ENCODE measurements around the gene TAOK3.

The TAOK3 gene

DNA sequence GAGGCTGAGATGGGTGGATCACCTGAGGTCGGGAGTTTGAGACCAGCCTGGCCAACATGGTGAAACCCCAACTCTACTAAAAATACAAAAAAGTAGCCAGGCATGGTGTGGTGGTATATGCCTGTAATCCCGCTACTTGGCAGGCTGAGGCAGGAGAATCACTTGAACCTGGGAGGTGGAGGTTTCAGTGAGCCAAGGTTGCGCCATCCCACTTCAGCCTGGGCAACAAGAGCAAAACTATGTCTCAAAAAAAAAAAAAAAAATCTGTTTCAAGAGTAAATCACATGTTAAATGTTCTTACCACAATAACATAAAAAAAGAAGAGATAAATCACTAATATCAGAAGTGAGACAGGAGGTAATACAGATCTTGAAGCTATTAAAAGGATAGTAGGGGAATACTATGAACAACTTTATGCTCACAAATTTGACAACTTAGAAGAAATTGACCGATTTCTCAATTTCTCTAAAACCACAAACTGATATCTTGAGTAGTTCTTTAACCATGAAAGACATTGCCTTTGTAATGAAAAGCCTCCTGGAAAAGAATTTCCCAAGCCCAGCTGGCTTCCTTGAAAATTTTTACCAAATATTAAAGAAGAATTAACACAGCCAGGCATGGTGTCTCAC, 37.7 kb downstream of the TAOK3 start:
- no peak for DNase-seq

DNA sequence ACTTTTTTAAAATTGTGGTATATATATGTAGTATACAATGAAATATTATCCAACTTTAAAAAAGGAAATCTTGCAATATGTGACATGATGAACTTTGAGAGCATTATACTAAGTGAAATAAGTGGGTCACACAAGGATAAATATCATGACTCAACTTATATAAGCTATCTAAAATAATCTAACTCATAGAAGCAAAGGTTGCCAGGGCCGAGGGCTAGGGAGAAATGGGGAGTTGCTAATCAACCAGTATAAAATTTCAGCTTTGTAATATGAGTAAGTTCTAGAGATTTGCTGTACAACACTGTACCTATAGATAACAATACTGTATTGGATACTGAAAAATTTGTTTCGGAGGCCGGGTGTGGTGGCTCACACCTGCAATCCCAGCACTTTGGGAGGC, 38.5 kb downstream of the TAOK3 start:
- DNase-seq, result no peak

DNA sequence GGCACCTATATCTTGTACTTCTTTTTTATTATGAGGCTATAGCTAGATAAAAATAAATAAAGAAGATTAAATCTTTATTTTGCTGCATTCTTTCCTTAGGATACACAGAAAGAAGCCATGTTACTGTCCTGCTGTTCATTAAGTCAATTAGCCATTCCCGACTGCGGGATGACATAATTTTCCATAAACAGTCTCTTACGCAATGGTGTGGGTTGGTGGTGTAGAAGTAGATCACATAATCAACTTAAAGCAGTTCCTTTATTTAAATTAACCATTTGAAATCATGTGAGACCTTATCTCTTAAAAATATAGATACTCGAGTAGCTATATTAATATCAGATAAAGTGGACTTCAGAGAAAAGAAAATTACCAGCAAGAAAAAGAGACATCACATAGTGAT, 40.2 kb downstream of the TAOK3 start:
- no peak for DNase-seq

DNA sequence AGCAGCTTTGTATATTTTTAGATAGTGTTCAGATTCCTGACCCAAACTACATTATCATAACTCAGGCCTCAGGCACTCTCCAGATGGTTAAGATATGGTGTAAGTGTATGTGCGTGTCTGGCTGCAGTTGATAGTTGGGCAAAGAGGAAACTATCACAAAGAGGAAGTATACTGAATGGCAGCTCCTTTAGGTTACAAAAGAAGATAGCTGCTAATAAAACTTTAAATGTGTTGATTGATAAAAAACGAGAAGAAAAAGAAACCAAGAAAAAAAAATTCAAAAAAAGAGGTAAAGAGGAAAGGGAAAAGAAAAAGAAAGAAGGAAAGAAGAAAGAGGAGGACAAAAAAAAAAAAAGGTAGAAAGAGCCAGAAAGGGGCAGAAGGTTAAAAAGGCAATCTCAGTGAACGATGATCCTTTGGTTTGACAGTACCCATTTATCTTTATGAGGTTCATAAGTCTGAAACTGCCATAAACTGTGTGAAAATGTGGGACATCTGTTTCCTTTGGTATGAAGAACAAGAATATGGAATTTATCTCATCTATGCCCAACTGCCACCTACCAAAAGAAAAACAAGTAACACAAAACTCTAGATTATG, 42.2 kb downstream of the TAOK3 start:
- no peak for DNase-seq

DNA sequence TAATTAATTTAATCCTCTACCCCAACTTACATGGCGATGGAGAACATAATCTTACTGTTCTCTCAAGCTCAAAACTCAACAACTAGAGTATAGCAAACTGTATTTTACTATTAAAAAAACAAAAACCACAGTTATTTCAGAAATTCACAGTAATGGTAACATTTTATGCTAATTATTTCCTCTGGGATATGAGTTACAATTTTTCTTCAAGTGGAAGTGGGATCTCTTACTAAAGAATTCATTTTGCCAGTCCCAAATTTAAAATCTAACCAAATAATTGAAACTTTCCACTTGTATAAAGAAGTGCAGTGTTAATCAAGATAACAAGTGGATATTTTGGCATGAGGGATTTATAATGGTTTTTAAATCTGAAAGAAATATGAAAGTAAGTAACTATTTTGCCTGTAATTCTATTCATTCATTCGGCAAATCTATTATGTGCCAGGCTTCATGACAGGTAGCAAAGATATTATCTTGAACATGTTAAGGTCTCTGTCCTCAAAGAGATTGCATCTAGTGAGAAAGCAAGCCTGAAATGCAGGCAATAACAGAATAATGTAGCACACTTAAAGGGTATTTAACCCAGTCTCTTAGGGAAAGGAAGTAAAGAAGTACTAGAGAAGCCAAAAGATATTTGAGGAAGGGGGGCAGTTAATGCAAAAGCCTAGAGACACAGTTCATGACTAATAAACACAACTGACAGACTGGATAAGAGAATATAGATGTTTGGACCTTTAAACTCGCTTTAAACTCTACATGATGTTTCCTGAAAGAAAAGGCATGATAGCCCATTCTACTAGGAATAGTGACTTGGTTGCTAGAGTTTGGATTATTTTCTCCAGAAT, 44.0 kb downstream of the TAOK3 start:
- DNase-seq, result no peak

DNA sequence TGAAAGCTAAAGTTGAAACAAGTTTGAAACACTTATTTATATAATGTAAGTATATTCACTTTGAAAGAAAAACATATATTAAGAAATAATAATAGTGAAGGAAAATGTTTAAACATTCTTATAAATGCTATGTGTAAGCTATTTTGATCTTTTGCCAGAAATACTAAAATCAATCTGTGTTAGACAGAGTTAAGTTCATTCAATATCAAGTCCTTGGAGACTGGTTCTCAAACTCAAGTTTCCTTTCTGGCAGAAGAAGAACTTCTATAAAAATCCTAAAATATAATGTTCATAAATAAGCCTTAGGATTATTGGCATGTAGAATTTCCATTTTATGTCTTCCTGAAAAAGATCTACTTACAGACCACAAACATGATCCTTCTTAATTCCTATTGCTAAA, 45.3 kb downstream of the TAOK3 start:
- DNase-seq, result no peak

DNA sequence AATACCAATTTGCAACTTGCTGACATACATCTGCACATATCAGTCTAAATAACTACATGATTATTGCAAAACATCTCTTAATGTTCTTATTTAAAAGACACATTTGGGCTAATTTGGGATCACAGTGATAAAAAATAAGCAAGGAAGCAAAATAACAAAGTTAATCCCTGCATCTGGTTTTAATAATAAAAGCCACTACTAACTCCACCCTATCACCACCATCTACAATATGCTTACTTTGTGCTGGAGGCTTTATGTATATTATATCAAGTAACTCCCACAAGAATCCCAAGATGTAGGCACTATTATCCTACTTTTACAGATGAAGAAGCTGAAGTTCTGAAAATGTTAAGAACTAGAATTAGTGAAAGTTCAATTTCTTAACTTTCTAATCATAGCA, 45.7 kb downstream of the TAOK3 start:
- no peak for DNase-seq

DNA sequence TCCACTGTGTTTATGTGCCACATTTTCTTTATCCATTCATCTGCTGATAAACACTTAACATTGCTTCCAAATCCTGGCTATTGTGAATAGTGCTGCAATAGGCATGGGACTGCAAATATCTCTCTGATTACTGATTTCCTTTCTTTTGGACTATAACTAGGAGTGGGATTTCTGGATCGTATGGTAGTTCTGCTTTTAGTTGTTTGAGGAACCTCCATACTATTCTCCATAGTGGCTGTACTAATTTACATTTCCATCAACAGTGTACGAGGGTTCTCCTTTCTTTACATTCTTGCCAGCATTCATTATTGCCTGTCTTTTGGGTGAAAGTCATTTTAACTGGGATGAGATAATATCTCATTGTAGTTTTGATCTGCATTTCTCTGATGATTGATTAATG, 47.6 kb downstream of the TAOK3 start:
- no peak for DNase-seq

DNA sequence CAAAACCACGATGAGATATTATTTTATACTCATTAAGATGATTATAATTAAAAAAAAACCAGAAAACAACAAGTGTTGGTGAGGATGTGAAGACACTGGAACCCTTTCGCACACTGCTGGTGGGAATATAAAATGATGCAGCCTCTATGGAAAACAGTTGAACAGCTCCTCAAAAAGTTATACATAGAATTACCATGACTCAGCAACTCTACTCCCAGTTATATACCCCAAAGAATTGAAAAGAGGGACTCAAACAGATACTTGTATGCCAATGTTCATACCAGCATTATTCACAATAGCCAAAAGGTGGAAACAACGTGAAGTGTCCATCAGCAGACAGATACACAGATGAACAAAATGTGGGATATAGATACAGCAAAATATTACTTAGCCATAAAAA, 53.1 kb downstream of the TAOK3 start:
- no peak for DNase-seq

DNA sequence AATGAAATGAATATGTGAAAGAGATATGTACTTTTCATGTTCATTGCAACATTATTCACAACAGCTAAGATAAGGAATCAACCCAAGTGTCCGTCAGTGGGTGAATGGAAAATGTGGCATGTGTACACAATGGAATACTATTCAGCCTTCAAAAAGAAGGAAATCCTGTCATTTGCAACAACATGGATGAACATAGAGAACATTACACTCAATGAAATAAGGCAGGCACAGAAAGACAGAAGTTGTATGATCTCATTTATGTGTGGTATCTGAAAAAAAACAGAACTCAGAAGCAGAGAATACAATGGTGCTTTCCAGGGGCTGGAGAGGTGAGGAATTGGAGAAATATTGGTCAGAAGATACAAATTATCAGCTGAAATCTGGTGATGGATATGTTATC, 54.0 kb downstream of the TAOK3 start:
- DNase-seq, result no peak

DNA sequence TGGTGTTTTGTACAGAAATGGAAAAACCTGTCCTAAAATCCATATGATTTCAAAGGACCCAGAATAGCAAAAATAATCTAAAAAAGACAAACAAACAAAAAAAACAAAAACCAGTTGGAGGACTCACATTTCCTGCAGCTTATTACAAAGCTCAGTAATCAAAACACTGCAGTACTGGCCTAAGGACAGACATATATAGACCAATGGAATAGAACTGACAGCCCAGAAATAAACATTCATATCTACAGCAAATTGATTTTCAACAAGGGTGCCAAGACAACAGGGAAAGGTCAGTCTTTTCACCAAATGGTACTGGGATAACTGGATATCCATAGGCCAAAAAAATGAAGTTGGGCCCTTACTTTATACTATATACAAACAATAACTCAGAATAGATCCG, 55.0 kb downstream of the TAOK3 start:
- DNase-seq, result no peak

DNA sequence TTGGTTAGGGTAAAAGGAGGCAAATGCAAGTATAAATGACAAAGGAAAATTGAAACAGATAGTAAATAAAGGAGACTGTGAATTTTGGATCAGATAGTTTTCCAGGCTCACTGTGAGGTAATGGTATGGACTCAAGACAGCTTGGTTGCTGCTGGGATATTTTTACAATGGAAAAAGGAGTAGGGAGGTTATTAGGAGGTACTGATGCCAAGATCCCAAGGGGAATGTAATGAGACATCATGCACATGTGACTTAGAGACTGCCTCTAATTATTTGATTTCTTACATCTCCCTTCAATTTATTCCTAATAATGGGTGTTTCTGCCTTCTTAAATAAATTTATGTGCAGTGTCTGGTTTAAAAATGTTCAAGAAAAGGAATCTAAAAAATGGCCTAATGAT, 56.9 kb downstream of the TAOK3 start:
- no peak for DNase-seq

DNA sequence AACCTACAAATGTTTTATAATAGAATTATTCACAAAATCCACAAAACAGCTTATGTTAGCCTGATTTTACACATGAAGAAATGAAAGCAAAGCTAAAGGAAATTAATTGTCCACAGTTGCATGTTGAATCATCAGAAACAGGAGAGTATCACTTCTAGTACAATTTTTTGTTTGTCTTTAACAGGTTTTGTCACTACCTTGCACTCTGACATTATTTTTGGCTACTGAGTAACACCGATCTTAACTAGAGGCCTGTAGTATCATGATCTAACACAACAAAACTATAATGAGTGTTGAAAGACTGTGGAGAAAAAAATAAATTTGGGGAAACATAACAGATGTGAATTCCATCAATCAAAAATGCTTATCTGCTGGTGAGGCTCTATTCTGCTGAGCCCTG, 60.1 kb downstream of the TAOK3 start:
- no peak for DNase-seq

DNA sequence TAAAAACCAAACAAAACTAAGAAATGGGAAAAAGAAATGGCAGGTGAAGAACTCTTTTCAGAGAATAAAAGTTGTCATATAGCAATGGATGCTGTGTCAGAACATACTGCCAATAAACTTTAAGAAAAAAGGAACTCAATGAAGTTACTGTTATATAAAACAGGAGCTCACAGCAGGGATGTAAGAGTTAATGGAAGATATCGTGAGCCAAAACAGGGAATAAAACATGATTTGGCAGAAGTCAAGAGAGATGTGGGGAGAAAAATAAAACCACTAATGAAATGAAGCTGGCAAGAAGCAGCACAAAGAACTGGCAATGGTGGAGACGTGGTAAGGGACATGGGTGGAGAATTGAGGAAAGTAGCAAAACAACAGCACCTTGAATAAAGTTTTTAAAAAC, 61.0 kb downstream of the TAOK3 start:
- no peak for DNase-seq

DNA sequence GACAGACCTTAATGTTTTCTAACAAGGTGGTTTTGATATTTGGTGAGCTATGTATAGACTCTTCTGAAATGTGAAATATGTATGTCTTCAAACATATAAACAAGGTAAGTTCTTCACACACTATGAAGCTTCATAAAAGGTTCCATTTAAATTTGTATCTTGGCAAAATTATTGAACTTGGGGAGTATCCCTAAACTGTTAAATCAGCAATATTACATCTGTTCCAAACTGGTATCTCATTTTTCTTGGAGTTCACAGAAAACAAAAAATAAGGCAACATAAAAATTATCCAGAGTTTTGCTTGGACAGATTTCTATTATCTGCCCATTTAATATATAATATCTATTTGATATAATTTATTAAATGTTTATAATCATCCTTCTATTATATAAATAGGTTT, 62.4 kb downstream of the TAOK3 start:
- DNase-seq, result no peak

DNA sequence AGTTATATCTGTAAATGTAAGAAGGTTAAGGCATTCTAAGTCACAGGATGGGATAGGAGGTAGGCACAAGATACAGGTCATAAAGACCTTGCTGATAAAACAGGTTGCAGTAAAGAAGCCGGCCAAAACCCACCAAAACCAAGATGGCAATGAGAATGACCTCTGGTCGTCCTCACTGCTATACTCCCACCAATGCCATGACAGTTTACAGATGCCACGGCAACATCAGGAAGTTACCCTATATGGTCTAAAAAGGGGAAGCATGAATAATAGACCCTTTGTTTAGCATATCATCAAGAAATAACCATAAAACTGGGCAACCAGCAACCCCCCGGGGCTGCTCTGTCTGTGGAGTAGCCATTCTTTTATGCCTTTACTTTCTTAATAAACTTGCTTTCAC, 64.7 kb downstream of the TAOK3 start:
- peak; percentile 17 for DNase-seq

DNA sequence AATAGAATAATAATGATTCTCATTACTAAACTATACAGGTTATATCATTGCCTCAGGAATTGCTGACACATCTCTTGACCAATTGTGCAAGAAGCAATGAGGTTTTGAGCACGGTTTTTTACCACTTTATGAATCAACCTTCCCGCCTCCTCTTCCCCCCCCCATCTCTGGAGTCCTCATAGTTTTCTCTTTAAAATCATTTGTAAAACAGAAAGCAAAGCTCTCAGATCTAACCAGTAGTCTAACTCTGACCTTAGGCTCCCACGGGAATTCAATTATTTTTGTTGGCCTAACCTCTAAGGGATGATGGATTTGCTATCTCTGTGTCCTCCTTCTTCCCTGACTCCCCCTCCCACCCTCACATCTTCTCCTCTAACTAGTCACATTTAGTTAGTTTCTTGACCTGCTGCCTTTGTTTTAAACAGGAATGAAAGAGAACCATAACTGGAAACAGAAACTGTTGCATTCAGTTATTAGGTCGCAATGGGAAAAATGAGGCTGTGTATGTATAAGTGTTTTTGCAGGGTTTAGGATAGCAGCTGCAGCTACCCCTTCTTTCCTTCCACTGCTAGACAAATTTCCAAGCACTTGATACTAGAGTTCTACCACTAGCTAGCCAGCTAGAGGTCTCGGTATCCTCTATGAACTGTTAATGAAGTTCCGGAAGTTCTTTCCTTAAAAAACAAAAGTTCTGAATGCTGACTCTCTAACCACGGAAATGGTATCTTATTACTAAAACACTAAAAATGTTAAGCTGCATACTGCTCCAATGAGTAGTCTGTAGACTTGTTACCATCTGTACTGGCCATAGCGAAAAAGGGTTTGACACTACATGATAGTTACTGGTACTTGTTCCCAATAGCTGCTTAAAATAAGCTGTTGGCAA, 65.4 kb downstream of the TAOK3 start:
- no peak for DNase-seq

DNA sequence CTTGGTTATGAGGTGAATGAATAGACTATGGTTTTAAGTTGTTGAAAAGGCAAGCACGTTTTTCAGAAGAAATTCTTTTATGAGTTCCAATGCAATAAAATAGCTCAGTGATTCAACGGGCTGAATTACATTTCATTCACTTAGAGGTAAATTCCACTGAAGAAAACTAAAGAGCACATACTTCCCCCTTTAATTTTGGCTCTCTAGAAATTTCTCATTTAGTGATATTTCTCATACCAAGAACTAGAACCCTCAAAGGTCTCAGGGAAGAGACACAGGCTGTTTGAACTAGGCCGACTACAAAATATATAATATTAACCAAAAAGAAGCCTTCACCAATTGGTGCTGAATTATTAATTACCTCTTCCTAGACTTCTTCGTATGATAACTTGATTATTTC, 68.6 kb downstream of the TAOK3 start:
- DNase-seq, result no peak

DNA sequence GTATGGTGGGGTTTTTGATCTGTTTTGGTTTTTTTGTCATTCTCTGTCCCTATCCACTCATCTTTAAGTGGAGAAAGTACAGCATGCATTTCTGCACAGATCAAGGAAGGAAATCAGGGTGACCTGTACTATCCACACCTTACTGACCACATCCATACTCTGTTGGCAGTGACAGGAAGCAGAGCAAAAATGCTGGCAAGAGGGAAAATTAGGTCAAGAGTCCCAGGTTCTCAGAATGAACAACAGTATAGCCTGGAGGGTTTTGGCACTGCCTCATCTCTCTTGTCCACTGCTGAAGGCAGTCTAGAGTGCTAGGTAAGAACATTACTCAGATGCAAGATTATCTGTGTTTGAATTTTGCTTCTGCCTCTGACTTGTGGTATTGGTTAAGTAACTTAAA, 70.7 kb downstream of the TAOK3 start:
- no peak for DNase-seq

DNA sequence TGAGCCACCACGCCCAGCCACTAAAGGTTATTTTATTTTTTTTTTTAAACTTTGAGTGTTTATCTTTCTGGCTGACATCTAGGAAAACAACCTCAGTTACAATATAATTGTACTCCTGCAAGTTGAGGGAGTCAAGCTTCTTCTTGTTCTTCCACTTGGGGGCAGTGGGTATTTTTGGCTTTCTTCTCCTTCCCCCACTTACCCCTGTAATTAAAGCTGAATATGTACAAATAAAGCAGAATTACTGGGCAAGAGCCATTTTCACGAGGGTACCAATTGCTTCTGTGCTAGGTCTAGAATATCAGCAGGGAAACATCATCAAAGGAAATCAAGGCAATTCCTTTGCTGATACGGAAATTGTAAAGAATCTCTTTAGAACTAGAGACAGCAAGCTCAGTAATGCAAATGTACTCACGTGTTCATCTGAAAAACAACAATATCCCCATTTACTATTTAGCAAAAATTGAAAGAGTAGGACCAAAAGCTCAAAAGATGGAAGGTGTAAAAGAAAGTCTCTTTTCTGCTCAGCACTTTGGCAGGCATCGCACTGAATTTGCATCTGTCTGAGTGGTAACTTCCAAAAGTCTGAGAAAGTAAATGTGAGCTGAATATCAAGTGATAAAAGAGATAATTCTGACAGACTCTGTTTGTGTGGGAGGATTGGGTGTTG, 72.8 kb downstream of the TAOK3 start:
- no peak for DNase-seq

DNA sequence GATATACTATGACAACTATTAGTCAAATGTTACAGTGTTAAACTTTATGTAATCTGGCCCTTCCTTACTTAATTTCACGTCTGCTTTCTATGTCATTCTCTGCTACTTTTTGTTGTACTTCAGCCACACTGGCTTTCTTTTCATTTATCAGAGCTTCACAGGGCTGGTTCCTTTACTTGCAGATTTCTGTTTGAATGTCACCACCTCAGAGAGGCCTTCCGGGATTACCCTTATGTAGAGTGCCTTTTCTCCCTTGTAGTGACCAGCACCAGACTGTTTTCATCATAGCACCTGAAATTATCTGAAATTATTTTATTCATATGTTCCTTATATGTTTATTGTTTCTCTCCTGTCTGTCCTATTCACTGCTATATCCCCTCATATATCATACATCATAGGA, 75.4 kb downstream of the TAOK3 start:
- no peak for DNase-seq

DNA sequence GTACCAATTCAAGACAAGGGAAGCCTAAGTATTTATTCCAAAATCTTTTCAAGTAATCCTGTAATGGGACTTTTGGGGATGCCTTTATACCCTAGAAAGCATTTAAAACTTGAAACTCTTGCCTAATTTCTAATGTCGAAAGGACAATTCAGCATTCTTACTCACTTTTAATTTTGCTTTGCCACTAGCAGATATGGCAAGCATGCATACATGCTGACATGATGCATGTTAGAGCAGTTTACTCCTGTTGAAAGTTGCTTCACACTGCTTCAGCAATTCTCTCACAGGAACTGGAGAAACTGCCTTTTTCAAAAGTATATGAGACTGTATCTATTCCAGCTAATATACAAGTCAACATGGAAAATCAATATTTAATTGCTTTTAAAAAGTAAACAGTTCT, 79.9 kb downstream of the TAOK3 start:
- DNase-seq, result no peak

DNA sequence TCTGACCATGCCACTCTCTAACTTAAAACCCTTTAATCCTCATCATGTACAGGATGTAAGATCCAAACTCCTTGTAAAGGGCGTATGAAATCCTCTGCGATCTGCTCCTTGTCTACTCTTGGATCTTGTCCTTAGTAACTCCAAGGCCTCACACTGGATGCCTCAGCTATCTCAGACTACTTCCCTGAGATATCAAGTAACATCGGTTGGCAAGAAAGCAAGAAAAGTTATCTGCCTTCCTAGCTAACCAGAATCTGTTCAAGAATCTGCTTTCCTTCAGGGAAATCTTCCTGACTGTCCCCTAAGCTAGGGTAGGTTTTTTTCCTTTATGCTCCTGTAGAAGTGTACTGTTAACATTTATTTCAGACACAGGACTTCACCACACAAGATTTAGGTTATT, 82.6 kb downstream of the TAOK3 start:
- DNase-seq, result no peak

All from CD4-positive, alpha-beta T cell treated with Interleukin-10 for 1 hour (primary cell).